Right lobe of liver (tissue), 4 donors: ENCODE results near the gene NRDC.

Experiments
- POLR2A ChIP-seq: fragments of 450-650 bp; IDR thresholded peaks from one replicate; pipeline ENCODE4 v1.6.1; 2017; ENCODE audit warnings: antibody characterized with exemption, mild to moderate bottlenecking
- TF ChIP-seq, protein P1 (sequence below), 4 donors: fragments of 200-600 bp in 3 of 4; fragments of 450-650 bp in 1 of 4; IDR thresholded peaks; one replicate each; pipeline versions ENCODE4 v1.5.1 to v1.8.0; 2016 to 2022; ENCODE audit warnings: antibody characterized with exemption in 4 of 4, mild to moderate bottlenecking in 2 of 4
- donor health status: DM: no; HTN: no; CAD: no.
- donor health status: DM: no; HTN: no; CAD: no.
- donor health status: DM: no; HTN: yes; CAD: no.

GRCh38 chr1:51750218-51750617, 128.3 kb downstream of the NRDC start:
- TF ChIP-seq, protein P1, sequence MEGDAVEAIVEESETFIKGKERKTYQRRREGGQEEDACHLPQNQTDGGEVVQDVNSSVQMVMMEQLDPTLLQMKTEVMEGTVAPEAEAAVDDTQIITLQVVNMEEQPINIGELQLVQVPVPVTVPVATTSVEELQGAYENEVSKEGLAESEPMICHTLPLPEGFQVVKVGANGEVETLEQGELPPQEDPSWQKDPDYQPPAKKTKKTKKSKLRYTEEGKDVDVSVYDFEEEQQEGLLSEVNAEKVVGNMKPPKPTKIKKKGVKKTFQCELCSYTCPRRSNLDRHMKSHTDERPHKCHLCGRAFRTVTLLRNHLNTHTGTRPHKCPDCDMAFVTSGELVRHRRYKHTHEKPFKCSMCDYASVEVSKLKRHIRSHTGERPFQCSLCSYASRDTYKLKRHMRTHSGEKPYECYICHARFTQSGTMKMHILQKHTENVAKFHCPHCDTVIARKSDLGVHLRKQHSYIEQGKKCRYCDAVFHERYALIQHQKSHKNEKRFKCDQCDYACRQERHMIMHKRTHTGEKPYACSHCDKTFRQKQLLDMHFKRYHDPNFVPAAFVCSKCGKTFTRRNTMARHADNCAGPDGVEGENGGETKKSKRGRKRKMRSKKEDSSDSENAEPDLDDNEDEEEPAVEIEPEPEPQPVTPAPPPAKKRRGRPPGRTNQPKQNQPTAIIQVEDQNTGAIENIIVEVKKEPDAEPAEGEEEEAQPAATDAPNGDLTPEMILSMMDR (IDR thresholded peaks at IDR 0.05), result no peak
- TF ChIP-seq POLR2A, result no peak
